ENCODE measurements around the gene SCP2. TPM values are rescaled to one million over a fixed set of nuclear protein-coding genes. Genes with fewer than 3 reads are reported as not detected.

The SCP2 gene
- total and polyA plus RNA-seq, 2 of the 4 experiments (the other 2 are of a cell fraction) = 70.4 to 83.1 TPM

- intact Hi-C loops (cut with micrococcal nuclease) = no loop called here
- POLR2A ChIA-PET (ENCODE audit: unreplicated experiment) = no interaction called here
- WGBS, 2 experiments (ENCODE audit: extremely low coverage in 2 of 2, insufficient read length in 1 of 2) = 91% methylated on average over 4 of the region's 7 CpGs; no CpG with 5 or more reads in 1 of the 2 experiments
Measured at GRCh38 chr1:53069265-53069662, 142.2 kb downstream of the SCP2 start.

More at GRCh38 chr1:53069265-53069662, 142.2 kb downstream of the SCP2 start:
- no peak overlapping the region for H2BK20ac ChIP-seq (ENCODE audit: low read depth, low read length)
- peaks cover 4% of the 10 kb centered on the region; the same call in 1 of the 2 replicates for H3K4me1 ChIP-seq (ENCODE audit: control insufficient read depth, insufficient read depth, low read length)
- H3K9ac ChIP-seq (ENCODE audit: low read depth, low read length) = no peak overlapping the region
- no peak overlapping the region for H2BK15ac ChIP-seq (ENCODE audit: low read depth, low read length)
- no peak overlapping the region for H3K23ac ChIP-seq (ENCODE audit: low read depth, low read length)
- CTCF ChIA-PET = no interaction called here
- no peak overlapping the region for H3K4ac ChIP-seq (ENCODE audit: low read depth, low read length)
- no peak overlapping the region for H2AK5ac ChIP-seq (ENCODE audit: low read depth, low read length)
- H4K91ac ChIP-seq (ENCODE audit: insufficient read depth, low read depth, low read length) = no peak overlapping the region
- no peak overlapping the region for H3K4me3 ChIP-seq (ENCODE audit: insufficient read depth, low read depth, low read length)
- in situ Hi-C loops (cut with MboI; ENCODE audit: low sequenced_read_pairs) = no loop called here
- no peak overlapping the region for H3K14ac ChIP-seq (replicated peaks; ENCODE audit: low read depth, low read length)
- no peak overlapping the region for H2BK5ac ChIP-seq (ENCODE audit: low read depth, low read length, poor library complexity, severe bottlenecking)
- no peaks in the 10 kb centered on the region for H3K79me1 ChIP-seq (ENCODE audit: low read depth in 1 of 2, low read length in 2 of 2)
- no peak overlapping the region for H2BK120ac ChIP-seq (ENCODE audit: low read depth, low read length)
- no peaks in the 10 kb centered on the region for H3K27me3 ChIP-seq (ENCODE audit: control insufficient read depth, insufficient read depth, low read length)
- no peak overlapping the region for H3K27ac ChIP-seq (ENCODE audit: insufficient read depth, low read length)
- H3K4me2 ChIP-seq (ENCODE audit: low read depth, low read length) = no peak overlapping the region
- TF ChIP-seq CHD1 (IDR thresholded peaks at IDR 0.05; ENCODE audit: low read depth, low read length) (no peak), MAZ (IDR thresholded peaks at IDR 0.05; ENCODE audit: borderline replicate concordance, low read depth, low read length) (no peak), MXI1 (IDR thresholded peaks at IDR 0.05; ENCODE audit: borderline replicate concordance, low read depth, low read length) (no peak), CTCF (conservative IDR thresholded peaks at IDR 0.05; ENCODE audit: low read depth, low read length) (no peak)
- no peak overlapping the region for H2AFZ ChIP-seq (replicated peaks; ENCODE audit: low read length, poor library complexity)
- no peaks in the 10 kb centered on the region for H4K20me1 ChIP-seq (ENCODE audit: insufficient read depth, low read length)
- BruUV-seq (replicated peaks) = no TSS peak
- DNase-seq (no peak), ATAC-seq (ENCODE audit: low read depth) (no peak)
- dilution Hi-C loops (cut with HindIII; ENCODE audit: low sequenced_read_pairs, unreplicated experiment) = no loop called here
- no peak overlapping the region for H3K56ac ChIP-seq (ENCODE audit: extremely low read depth, insufficient read depth, low read length)
- H4K8ac ChIP-seq (ENCODE audit: low read depth in 2 of 2, low read length in 2 of 2) = no peak overlapping the region
- H3K36me3 ChIP-seq (ENCODE audit: control insufficient read depth, insufficient read depth, low read length) = peaks cover 13% of the 10 kb centered on the region; the same call in 1 of the 2 replicates
- H4K5ac ChIP-seq (ENCODE audit: low read depth, low read length) = no peak overlapping the region
- H3K9me3 ChIP-seq (ENCODE audit: control insufficient read depth, insufficient read depth, low read length) = no peaks in the 10 kb centered on the region
- H3K9me1 ChIP-seq (ENCODE audit: insufficient read depth, low read length) = peaks cover 4% of the 10 kb centered on the region; the same call in 1 of the 2 replicates
- H2AK9ac ChIP-seq (replicated peaks; ENCODE audit: low read depth, low read length, poor library complexity) = no peak overlapping the region
- H3K18ac ChIP-seq (ENCODE audit: low read depth, low read length) = no peak overlapping the region
